CD1c-positive myeloid dendritic cell (primary cell): ENCODE measurements around the gene LYPD6.

Experiments
- DNase-seq: peaks from one replicate; pipeline ENCODE4 v3.0.0-alpha.2; 2016; ENCODE audit errors: extremely low spot score

LYPD6 gene

DNA sequence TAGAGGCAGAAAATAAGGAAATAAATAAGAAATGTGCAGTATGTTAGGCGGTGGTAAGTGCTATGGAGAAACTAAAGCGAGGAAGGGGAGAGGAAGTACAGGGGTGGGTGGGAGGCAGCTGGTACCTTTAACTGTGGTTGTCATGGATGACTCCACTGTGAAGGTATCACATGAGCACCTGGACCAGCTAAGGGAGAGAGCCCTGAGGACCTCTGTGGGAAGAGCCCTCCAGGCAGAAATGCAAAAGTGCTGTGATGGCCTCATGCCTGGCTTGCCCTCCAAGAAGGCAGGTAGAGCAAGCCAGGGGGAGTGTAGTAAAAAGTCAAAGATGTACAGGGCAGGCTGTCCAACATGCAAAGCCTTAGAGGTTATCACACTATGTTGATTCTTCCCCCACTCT lies 17.9 kb downstream of the LYPD6 start:
- no peak for DNase-seq

DNA sequence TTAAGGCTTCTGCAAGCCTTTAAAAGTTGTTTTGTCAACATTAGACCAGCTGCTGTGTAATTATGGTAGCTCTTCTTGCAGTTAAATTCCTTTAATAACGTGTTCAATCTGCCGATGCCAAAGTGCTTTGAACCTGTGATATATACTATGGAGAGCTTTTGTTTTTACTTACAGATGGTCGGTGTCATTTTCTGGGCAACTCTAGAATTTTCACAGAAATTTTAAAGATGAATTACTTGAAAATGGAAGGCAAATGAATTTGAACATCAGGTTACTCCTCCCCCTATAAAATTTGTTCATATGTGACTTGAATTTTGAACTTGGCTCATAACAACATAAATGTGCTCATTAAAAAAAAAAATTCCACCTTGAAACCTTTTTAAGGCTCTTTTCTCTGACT lies 23.0 kb downstream of the LYPD6 start:
- no peak for DNase-seq

DNA sequence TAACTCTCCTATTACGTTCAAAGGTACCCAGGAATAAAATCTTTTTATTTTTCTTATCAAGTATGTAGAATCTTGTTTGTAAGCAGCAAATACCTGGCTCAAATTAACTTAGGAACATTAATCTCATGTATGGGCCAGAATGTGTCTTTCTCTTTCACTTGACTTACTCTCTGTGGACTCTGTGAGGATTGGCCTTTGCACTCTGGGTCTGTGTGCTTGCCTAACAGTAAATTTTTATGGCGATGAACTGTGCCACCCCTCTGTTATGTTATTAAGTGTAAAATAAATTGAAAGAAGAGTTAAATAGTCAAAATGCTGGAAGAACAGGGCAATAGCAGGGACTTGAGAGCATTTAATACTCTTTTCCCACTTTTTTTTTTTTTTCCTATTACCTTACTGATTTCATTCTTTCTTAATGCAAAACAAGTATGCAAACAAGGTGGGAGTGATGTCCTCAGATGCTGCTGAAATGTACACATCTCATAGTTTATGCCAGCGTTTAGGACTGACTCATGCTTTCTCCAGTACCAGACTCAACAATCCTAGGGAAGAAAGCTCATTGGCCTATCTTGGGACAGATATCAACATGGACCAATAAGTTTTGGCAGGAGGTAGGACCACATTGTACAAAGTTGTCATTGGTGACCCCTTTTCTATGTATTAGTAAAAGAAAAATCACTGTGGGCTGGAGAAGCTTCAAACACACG lies 25.5 kb downstream of the LYPD6 start:
- DNase-seq: no peak

DNA sequence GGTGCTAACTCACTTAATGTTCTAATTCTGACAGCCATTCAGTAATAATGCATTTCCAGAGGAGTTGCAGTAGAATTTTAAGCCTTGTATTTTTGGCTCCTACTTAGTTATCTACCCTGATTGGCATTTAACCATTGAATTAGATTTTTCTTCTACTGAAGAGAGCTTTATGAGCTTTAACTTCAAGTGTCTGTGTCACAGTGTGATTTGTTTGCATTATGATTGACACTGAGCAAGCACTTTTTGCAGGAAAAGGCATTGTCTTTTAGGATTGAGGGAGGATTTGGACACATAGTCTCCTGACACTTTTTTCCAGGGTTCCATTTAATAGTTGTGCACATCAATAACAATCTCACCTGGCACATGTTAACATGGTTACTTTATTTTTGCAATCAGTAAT lies 26.7 kb downstream of the LYPD6 start:
- no peak for DNase-seq

DNA sequence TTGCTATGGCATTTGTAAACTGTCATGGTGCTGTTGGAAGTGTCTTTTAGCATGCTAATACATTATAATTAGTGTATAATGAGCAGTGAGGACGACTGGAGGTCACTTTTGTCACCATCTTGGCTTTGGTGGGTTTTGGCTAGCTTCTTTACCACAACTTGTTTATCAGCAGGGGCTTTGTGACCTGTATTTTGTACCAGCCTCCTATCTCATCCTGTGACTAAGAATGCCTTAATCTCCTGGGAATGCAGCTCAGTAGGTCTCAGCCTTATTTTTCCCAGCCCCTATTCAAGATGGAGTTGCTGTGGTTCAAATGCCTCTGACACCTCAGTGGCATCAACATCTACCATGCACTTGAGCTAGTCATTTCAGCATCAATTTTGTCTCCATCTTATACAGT lies 29.7 kb downstream of the LYPD6 start:
- DNase-seq: no peak

DNA sequence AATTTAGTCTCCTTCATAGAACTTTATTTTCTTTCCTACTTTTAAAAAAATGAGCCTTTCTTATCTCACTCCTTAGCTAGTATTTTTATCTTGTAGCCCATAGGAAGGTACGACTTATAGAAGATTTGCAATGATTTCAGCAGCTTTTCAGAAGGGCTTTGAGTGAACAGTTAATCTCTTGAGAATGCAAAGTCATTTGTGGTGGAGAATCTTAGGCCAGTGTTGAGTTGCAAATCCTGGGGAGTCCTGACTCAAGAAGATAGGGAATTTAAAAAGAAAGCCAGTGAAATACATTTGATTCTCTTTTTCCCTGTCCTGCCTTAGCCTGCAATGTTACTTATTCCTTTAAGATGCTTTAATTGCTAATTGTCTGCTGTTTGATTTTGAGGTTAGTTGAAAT lies 33.6 kb downstream of the LYPD6 start:
- DNase-seq: no peak

DNA sequence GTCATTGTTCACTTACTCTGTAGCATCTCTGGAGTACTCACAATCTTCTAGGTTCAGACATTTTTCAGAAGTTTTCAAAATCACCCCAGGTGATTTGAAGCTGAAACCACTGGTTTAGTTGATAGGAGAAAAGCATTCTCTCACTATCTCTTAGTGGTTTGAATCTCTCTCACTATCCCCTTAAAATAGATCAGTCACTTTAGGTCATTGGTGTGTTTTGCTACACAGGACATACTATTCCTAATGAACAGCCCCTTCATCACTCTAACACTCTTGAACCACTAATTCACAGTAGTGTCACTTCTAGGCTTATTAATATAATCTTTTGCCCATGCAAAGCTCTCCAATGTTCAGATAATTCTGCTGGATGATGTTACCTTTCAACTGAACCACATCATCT lies 34.5 kb downstream of the LYPD6 start:
- no peak for DNase-seq

DNA sequence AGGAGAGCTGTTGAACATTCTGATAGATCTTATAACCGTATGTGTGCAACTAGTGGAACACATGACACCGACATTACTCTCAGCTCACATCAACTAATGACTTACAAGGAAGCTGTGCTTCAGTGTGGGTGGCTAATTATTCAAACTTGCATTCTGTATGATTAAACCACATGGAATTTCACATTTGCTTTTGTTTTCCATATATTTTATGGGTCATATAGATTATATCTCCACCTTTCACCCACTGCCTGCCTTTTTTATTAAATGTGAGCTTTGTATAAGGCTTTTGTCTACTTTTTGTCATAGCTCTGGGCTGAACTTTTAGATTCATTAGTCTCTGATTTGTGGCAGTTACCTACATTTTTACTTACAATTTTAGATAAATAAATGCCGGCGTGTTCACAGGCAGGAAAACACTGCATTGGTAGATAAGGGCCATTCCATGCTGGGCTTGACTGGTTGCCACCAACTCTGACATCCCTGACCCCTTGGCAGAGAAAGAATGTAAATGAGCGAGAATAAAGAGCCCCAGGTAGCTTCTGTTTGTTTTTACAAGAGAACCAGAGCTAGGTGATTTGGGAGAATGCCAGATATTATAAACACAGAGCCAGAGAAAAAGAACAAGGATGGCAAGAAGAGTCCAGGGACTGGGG lies 35.7 kb downstream of the LYPD6 start:
- DNase-seq: no peak

DNA sequence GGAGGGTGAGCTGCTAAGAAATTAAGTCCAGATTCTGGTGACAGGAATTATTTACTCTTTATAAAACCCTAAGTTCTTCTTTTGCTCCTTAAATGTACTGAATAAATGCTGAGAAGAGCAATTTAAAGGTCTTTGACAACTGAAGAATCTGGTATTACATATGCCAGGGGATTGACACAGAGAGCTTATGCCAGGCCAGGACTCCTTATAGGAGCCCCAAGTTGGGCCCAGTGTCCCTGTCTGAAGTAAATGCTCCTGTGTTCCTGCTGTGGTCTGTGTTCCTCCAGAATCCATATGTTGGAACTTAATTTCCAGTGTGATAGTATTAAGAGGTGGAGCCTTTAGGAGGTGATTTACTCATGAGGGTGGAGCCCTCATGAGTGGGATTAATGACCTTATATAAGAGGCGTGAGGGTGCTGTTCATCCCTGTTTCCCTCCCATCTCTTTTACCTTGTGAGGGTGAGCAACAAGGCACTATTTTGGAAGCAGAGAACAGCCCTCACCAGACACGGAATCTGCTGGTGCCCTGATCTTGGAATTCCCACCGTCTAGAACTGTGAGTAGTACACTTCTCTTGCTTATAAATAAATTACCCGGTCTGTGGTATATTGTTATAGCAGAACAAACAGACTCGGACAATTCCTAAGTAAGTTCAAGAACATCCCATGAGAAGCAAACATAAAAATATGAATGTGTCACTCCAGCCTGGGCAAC lies 39.8 kb downstream of the LYPD6 start:
- no peak for DNase-seq

DNA sequence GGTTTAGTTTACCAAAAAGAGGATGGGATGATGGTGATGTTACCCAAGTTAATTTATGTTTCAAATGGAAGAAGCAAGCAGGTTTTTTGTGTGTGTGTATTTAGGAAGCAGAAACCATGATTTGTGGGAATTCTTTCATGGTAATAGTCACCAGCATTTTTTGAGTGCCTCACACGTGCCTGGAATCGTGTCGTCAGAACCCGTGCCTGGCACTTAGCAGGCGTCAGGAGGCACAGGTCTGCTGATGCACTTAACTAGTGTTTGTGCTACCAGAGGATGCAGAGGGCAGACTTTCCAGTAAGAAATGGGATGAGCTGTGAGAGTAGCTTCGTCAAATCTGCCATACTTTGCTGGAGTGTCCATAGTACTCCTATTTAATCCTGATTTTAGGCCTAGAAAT lies 41.1 kb downstream of the LYPD6 start:
- no peak for DNase-seq

DNA sequence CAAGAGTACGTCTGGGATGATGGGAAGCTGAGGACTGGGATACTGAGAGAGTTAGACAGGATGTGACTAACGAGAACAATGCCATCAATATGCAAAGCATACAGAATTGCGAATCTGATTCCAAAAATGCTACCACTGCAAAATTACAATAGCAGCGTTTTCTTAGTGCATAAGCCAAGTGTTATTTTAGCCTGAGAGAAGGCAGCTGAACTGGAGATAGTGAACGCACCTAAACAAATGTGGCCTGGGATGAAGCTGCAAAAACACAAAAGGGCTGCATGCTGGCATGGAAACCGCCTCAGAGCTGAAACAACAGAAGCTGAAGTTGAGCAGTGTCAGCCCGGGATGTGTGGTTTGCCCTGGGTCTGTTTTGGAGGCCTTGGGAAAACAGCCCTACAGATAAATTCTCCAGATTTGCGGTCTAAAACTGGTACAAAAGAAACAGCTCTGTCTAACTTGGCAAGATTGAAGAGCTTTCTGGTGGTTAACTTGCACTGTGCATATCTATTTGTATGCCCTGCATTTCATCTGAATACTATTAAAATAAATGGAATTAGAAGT lies 45.5 kb downstream of the LYPD6 start:
- no peak for DNase-seq

DNA sequence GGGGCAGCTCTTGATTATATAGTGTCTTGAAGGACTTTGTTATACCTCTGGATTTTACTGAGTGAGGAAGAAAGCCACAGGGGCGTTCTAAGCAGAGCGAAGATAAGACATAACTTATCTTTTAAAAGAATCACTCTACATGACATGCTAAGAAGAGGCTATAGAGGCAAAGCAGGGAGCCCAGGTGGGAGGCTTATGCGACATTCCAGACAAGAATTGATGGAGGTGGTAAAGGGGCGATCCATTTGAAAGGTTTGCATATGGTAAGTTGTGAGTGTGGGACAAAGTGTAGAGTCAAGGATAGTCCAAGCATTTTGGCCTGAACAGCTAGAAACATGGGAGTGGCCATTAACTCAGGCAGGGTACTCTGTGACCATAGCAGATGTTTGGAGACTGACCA lies 49.8 kb downstream of the LYPD6 start:
- DNase-seq: no peak

DNA sequence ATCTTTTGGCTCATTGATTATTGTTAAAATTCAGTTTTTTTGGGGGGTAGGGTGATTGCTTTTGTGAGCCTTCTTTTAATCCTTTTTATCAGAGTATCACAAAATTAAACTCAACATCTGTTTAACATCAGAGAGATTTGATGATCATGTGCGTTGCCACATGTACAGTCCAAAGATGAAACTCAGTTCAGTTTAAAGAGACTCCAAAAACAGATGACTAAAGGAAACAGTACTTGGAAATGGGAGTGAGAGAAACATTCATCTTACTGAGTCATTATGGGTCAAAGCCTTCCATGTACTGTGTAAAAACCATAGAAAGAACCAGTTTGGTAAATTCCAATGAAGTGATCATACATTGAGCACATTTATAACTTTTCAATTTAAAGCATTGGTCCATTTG lies 53.0 kb downstream of the LYPD6 start:
- DNase-seq: no peak

DNA sequence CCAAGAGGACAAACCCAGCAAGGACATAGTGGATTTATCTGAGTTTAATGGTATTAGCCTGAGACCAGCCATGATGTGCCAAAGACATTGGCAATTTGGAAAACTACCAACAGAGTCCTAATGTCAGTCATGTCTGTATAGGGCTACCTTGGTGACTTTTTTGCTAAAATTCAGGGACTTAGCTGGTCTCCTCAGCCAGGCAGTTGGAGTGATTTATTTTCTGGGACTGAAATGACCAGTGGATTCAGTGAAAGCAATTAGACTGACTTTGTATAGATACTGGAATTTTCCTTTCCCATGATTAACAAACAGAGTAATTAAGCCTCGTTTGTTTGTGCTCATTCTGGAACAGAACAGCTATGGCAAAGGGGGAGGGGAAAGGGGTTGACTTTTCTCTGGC lies 55.0 kb downstream of the LYPD6 start:
- no peak for DNase-seq

DNA sequence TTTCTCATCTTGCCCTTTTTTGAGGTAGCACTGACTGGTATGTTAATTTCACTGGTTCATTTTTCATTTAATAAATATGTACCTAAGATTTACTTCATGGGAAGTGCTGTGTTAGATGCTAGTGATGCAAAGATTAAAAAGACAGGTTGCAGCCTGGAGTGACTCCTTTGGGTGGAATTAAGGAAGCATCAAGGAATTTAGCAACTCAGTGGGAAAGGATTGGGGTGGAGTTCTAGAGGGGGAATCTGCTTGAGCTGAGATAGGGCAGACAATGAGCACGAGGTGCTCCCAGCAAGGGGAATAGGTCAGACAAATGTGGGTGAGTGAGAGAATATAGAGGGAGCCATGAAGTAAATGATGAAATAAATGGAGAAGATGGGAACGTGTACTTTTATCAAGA lies 57.0 kb downstream of the LYPD6 start:
- no peak for DNase-seq

DNA sequence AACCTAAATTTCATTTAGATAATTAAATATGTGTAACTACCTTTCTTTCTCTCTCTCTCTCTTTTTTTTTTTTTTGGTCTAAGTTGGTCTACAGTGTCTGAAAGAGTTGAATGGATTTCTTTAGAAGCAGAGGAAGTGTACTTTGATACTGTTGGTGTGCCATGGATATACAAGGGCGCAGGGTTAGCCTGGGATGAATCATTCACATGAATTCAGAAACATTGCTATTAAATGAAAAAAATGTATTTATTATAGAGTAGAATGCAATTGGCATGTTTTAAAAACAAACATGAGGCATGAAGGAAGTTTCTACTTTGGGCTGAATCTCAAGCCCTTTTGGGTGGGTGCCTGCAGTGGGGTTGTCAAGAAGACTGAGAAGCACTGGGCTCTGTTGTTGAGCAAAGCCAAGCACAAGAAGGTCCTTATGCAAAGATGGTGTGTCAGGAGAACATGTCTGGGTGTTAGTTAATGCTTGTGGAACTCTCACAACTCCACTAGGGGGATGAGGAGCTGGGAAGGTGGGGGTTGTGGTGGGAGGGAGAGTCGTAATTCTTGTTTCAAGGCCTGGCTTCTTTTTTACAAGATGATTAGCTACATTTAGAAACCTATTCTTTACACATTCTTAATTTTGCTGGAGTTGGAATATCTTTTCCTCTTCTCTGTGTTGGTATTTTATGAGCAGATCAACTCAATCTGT lies 57.9 kb downstream of the LYPD6 start:
- DNase-seq: no peak

DNA sequence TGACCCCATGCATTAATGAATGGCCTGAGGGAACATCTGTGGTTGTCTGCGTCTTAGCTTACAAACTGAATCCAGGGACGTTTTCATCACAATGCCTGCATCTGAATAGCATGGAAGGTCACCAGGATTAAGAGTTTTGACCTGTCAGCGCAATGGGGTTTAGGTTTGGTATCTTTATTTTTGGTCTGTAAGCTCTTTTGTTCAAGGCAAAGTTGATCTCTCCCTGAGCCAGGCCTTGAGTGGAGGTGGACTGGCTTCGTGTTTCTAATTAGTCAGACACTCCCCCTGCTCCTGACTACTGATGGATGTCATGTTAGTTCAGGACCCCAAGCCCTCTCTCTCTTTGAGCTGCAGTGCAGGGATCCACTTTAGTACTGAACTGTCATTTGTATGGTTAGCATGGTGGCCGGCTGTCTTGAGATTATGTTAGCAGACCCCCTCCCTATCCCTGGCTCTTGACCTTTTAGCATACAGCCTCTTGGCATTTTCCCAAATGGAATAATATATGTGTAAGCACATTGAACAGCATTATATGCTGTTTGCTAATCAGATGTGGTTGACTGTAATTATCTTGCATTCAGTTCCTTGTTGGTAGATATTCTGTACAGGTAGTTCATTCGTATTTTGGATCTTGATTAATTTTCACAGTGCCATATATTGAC lies 59.2 kb downstream of the LYPD6 start:
- DNase-seq: no peak

DNA sequence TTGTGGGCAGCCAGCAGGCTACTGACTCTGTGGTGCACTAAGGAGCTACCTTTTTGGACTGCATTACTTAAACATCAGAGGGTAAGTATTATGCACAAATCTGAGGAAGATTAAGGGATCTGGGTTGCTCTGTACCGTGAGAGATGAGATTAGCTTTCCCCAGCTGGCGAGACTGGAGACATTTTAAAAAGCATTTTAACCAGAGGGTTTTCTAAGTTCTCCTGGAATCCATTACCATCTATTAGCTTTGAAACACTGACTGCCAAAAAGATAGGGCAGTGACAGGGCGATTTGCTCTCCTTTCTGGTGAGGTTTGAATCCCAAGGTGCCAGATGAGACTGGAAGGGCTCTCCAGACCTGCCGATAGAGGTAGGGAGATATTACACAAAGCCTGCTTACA lies 63.2 kb downstream of the LYPD6 start:
- DNase-seq: no peak

DNA sequence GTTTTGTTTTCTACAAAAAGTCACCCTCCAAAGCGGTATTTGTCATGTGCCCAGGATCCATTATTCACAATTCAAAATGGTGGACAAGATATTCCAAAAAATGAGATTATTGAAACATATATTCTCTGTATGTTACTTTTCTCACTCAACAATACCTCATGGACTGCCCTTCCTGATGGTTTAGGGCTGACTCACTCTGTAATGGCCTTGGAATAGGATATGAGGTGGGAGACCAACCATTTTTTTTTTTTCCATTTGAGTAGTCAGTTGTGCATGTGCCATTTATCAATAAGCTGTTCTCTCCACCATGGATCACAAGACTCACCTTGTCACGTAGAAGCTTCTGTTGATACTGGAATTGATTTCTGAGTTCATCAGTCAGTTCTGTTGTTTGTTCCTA lies 64.5 kb downstream of the LYPD6 start:
- no peak for DNase-seq

DNA sequence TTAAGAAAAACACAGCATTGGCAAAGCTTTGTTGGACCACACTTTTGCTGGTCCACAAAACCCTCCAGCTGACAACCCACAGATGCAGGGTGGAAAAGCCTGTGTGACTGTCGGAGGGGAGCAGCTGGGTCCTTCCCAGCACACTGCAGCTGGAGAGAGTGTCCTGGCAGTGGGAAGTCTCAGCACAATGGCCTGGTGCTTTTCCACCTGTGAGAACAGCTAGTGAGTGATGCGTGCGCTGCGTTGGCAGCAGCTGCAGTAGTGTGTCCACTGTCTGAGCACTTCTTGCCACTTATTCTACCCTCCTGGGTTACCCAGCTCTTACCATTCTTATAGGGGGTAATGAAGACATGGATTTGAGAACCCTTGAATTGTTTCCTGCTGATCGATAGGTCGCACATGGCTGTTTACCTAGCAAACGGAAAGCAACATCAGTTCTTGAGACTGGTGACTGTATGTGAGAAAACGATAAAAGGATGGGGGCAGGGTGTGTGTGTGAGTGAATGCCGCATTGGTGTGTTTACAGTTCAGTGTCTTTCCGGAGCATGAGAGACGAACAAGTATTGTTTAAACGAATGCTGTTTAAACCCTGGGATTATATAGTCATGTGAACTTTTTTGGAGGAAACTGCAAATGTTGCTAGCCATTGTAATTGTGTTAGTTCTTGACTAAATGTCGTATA lies 69.7 kb downstream of the LYPD6 start:
- no peak for DNase-seq

DNA sequence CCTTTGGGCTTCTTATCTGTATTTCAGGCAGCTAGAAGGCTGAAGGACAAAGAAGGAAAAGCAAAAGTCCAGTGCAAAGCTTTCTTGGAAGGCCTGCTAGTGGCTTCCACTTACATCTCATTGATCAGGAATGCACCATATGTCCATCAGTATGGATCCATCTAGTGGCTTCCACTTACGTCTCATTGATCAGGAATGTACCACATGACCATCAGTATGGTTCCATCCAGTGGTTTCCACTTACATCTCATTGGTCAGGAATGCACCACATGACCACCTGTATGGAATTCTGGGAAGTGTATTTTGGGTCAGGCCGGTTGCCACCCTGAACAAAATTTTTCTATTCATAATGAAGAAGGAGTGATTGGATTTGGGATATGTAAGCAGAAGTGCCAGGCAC lies 70.6 kb downstream of the LYPD6 start:
- no peak for DNase-seq
